HL-60 (cell line): ENCODE results near the gene SLC5A2.

ENCODE experiments used
- DNase-seq, 2 experiments: peaks; one replicate each; pipeline ENCODE4 v3.0.0-alpha.2; 2010 to 2020; ENCODE audit warnings: low read depth in 1 of 2, low spot score in 1 of 2
- H3K27ac ChIP-seq: fragments of 250-450 bp; sonication (Bioruptor Pico); replicated peaks from 2 replicates; pipeline ENCODE4 v1.5.1; 2020; ENCODE audit warnings: mild to moderate bottlenecking, moderate library complexity
- H3K27me3 ChIP-seq: fragments of 250-450 bp; sonication (Bioruptor Pico); 2 replicates; pipeline ENCODE4 v1.5.1; 2021; ENCODE audit warnings: mild to moderate bottlenecking, moderate library complexity; ENCODE audit not compliant: insufficient read depth, poor library complexity, severe bottlenecking
- H3K4me3 ChIP-seq: replicated peaks from 2 replicates; pipeline ENCODE4 v1.5.1; 2011; ENCODE audit warnings: mild to moderate bottlenecking, control low read depth, low read length; ENCODE audit not compliant: insufficient read depth
- CTCF ChIP-seq: IDR thresholded peaks from one replicate; pipeline ENCODE4 v1.5.1; 2011; ENCODE audit warnings: low read length, control low read depth, inconsistent platforms; ENCODE audit not compliant: insufficient read depth
- GABPA ChIP-seq: IDR thresholded peaks from 2 replicates; pipeline ENCODE4 v1.6.1; 2012; ENCODE audit warnings: low read depth
- POLR2AphosphoS5 ChIP-seq: IDR thresholded peaks from 2 replicates; pipeline ENCODE4 v1.6.1; 2012; ENCODE audit warnings: low read depth
- REST ChIP-seq: IDR thresholded peaks from 2 replicates; pipeline ENCODE4 v1.6.1; 2012; ENCODE audit warnings: low read depth; ENCODE audit not compliant: insufficient replicate concordance
- SPI1 ChIP-seq: IDR thresholded peaks from 2 replicates; pipeline ENCODE4 v1.6.1; 2012; ENCODE audit warnings: low read depth, mild to moderate bottlenecking, borderline replicate concordance

SLC5A2 gene

GRCh38 chr16:31532896-31533295 is 50.0 kb downstream of the SLC5A2 start:
- DNase-seq, result no peak
- Histone ChIP-seq H3K4me3 (no peak overlapping the region), H3K27me3 (peaks cover 30% of the 10 kb centered on the region), H3K27ac (no peak overlapping the region)
- TF ChIP-seq POLR2AphosphoS5, result no peak
- TF ChIP-seq CTCF, result no peak
- TF ChIP-seq SPI1, result no peak
- TF ChIP-seq GABPA, result no peak
- no peak for TF ChIP-seq REST

- no peak for TF ChIP-seq SPI1
- TF ChIP-seq GABPA, result no peak
- no peak for TF ChIP-seq CTCF
- TF ChIP-seq REST, result no peak
- no peak for TF ChIP-seq POLR2AphosphoS5
- H3K27ac ChIP-seq, result no peak overlapping the region
- H3K27me3 ChIP-seq, result peaks cover 30% of the 10 kb centered on the region
- no peak for DNase-seq
- H3K4me3 ChIP-seq, result no peak overlapping the region
Measured at GRCh38 chr16:31535737-31536136, 52.8 kb downstream of the SLC5A2 start.

- Histone ChIP-seq H3K4me3 (no peak overlapping the region), H3K27ac (no peak overlapping the region), H3K27me3 (peaks cover 30% of the 10 kb centered on the region)
- TF ChIP-seq REST, result no peak
- TF ChIP-seq SPI1, result no peak
- TF ChIP-seq POLR2AphosphoS5, result no peak
- no peak for TF ChIP-seq CTCF
- no peak for TF ChIP-seq GABPA
- DNase-seq, result no peak
Measured at GRCh38 chr16:31536804-31537361, 54.0 kb downstream of the SLC5A2 start.
